HL-60/S4 (cell line): ENCODE data around the gene LDHD.
"Not testable (repeated sequence)": the region's sequence is repeated elsewhere in the genome, so short reads cannot be mapped to it uniquely, and the experiment has no call there.

ENCODE experiments used
- in situ Hi-C: fragments of 300-500 bp; cut with MboI; formaldehyde crosslinking; loops from 2 replicates; pipeline ENCODE4 v1.14.3; 2022; ENCODE audit warnings: low sequenced_read_pairs

LDHD gene

DNA sequence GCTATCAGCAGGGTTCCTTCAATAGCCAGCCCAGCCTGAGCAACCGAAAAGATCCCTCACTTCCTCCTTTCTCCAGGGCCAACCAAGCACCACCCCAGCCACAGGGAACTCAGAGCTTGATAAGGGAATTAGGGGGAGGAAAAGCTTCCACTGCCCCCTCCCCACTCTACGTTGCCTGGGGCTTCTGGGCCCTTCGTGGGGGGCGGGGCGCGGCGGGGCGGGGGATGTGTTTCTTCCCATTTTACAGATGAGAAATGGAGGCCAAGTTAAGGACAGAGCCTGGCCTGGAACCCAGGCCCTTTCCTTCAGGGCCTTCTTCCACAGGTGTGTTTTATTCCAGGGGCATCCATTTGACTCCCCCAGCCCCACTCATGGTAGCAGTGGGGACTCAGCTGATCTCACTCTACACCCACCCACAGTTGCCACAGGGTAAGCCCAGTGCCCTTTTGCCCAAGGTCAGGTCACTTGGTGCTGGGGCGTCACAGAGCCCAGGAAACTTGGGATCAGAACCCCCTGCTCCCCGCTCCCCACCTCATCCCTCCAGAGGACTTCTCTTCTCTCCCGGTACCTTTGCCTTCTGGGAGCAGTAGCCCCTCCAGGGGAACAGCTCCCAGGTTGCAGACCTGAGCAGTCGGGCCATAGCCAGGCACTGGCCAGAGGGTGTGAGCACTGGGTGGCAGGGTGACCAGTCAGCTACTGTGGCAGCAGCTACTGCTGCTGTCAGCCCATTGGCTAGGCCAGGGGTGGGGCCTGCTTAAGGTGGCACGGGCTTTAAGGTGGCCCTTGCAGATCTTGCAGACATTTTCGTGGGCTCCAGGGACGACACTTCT is at the start of gene LDHD:
Gene LDHD, minus strand, starts transcription at position 700 of the 830 bp plus-strand sequence. Its CDS starts 60 bp downstream, at position 640.
- in situ Hi-C loops: loop anchor here (5.0 kb wide), 1 partner anchor 124 kb away; no protein-coding TSS in a partner anchor

DNA sequence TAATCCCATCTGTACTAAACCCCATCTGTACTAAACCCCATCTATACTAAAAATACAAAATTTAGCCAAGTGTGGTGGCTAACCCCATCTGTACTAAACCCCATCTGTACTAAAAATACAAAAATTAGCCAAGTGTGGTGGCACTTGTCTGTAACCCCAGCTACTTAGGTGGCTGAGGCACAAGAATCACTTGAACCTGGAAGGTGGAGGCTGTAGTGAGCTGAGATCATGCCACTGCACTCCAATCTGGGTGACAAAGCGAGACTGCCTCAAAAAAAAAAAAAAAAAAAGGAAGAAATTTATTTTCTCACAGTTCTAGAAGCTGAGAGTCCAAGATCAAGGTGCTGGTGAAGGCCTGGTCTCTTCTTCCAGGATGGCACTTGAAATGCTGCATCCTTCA is 43.8 kb upstream of the LDHD start:
- in situ Hi-C loops: no loop called here

DNA sequence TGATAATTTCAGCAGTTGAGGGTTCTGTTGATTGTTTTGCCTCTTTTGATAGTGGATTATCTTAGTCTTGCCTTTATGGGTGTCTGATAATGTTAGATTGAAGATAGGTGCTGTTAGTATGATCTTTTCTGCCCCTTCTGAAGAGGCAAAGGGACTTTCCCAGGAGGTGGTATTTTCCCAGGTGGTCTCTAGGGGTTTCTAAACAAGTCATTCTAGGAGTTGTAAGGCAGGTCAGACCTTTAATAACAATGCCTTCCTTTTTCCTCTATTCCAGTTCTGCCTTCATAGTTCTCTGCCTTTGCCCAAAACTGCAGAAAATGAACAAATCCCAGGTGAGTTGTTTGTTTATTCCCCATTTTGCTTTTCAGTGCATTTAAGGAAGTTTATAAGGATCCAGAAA is 36.1 kb upstream of the LDHD start:
- in situ Hi-C loops: no loop called here

DNA sequence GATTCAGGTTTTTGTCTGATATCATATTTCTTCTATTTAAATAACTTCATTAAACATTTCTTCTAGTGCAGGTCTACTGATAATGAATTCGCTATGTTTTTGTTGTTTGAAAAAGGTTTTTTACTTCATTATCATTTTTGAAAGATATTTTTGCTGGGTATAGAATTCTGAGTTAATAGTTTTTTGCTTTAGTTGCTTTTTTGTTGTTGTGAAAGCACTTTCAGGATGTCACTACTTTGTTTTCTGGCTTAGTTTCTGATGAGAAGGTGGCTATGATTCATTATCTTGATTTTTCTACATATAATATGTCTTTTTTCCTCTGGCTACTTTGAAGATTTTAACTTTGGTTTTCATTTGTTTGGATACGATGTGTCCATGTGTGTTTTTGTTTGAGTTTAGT is 35.2 kb upstream of the LDHD start:
- in situ Hi-C loops: no loop called here

DNA sequence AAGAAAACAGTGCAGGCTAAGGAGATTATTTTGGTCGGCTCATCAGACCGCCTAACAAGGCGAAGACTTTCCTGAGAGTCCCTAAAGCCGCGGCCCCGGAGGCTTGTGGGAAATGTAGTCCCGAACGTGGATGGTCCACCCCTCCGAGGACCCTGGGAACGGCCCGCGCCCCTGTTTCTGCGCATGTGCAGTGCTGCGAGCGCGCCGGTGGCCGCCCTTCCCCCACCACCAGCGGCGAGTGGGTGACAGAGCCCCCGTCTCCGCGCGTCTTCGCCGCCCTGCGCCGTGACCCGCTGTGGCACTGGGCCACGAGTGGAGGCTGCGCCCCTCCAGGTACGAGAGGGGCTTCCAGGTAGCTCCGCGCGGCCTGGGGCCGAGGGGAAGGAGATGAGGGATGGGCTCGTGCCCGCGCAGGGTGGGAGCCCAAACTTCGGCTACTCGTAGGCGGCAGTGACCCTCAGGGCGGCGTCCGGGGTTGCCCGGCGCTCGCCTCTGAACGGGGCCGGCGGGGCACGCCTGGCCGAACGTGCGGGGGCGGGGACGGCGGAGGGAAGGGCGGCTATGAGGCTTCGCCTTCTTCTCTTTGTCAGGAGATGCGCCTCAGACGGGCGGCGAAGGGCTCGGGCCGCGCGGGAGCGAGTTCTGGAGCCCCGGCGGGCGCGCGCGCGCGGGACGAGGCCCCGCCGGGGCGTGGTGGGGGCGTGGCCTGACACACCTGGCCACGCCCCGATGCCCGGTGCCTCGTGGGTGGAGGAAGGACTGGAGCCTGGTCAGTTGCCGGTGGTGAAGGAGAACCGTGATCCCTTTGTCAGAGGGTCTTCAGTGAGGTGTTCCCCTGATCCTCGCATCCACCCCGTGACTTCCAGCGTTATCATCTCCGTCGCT is 32.0 kb upstream of the LDHD start, which contains the start of gene ZFP1:
Gene ZFP1, plus strand, starts transcription at position 214 of the 885 bp plus-strand sequence. CDS start 4,428 bp downstream, outside the sequence.
- in situ Hi-C loops: no loop called here

DNA sequence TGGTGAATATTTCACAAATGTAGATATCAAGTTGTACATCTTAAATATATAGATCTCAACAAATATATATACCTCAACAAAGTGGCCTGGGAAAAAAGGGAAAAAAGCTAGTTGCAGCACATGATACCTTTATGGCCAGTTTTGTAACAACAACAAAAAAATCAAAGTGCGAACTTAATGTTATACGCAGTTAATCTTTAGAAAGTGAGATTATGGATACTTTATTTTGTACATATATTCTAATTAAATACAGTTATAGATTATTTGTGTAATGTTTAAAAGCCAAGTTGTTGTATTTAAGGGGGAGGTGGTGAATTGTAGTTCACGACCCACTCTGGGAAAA is 31.4 kb upstream of the LDHD start:
- in situ Hi-C loops: no loop called here

DNA sequence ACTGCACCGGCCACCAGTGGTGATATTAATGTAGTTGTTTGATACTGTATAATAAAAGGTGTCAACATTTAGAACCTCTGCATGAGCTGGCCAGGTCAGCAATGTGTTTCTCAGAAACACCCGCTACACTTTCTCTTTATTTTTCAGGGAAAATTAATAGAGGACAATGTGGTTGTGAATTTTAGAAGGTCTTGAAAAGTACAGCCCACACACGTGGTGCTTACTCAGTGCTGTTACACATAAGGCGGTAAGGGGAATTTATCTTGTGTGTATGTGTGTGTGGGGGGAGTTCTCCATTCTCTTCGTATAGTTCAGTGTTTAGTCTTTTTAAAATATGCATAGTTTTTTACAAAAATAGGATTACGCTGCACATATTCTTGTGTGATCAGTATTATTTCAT is 27.4 kb upstream of the LDHD start:
- in situ Hi-C loops: no loop called here

DNA sequence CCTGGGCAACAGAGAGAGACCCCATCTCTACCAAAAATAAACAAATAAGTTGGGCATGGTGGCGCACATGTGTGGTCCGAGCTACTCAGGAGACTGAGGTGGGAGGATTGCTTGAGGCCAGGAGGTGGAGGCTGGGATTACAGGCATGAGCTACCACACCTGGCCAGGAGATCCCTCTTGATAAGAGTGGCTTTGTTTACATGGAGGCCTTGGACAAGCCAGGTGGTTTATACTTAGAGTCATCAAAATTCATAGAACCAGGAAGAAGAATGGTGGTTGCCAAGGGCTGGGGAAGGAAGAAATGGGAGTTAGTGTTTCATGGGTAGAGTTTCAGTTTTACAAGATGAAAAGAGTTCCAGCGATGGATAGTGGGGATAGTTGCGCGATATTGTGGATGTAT is 22.9 kb upstream of the LDHD start:
- in situ Hi-C loops: no loop called here

DNA sequence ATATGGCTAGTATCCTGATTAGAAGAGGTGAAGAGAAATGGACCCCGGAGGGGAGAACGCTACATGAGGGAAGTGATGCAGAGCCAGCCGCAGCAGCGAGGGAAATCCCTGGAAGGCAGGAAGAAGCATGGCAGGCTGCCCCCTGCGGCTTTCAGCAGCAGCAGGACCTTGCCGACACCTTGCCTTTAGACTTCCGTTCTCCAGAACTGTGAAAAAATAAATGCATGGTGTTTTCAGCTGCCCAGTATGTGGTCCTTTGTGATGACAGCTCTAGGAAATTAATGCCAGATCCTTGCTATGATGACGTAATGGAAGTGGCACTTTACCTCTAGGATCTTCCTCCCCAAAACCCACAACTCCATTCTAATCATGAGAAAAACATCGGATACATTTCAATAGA is 22.1 kb upstream of the LDHD start:
- in situ Hi-C loops: no loop called here

DNA sequence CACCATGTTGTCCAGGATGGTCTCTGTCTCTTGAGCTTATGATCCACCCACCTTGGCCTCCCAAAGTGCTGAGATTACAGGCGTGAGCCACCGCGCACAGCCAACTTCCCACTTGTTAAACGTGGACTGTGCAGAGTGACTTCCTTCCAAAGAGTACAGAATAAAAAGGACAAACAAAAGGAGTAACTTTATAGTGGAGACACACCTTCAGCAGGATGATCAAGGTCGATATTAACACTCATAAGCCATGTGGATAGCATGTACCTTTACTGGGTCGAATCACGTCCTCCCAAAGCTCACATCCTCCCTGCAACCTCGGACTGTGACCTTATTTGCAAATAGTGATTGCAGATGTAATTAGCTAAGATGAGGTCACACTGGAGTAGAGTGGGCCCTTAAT is 21.7 kb upstream of the LDHD start:
- in situ Hi-C loops: no loop called here

DNA sequence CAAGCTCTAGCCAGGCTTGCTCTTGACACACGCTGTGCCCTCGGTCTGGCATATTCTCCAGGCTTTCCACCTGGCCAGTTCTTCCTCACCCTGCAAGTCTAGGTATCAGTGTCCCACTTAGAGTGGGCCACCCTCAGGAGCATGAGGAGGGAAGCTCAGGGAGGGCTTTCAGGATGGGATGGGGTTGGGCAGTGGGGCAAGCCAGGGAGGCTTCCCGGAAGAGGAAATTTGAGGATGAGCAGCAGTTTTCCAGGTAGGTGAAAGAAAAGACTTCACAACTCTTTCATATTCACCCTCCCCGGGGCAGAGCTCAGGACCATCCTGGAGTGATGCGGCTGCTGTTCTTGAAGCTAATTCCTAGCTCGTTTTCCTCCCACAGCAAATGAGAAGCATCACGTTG is 14.5 kb upstream of the LDHD start:
- in situ Hi-C loops: no loop called here

DNA sequence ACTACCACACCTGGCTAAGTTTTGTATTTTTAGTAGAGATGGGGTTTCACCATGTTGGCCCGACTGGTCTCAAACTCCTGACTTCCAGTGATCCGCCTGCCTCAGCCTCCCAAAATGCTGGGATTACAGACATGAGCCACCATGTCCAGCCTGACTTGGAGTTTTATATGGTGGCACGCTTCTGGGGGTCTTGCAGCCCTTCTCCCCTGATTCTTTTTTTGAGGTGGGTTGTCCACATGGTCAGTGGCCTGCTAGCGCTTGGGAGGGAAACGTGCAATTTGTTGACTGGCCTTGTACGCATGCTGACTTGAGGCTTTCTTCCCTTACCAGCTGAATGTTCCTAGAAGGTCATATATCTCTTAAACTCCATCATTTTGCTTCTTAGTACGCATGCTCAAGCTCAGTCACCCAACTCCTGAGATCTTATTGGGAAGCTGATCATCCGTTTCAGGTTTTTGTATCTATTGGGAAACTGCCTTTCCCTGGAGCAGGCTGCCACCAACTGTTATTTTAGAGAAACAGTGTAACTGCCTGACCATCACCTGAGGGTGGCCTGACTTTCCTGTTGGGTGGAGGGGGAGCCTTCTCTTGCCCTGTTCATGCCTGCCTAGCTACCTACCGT is 13.7 kb upstream of the LDHD start:
- in situ Hi-C loops: no loop called here

DNA sequence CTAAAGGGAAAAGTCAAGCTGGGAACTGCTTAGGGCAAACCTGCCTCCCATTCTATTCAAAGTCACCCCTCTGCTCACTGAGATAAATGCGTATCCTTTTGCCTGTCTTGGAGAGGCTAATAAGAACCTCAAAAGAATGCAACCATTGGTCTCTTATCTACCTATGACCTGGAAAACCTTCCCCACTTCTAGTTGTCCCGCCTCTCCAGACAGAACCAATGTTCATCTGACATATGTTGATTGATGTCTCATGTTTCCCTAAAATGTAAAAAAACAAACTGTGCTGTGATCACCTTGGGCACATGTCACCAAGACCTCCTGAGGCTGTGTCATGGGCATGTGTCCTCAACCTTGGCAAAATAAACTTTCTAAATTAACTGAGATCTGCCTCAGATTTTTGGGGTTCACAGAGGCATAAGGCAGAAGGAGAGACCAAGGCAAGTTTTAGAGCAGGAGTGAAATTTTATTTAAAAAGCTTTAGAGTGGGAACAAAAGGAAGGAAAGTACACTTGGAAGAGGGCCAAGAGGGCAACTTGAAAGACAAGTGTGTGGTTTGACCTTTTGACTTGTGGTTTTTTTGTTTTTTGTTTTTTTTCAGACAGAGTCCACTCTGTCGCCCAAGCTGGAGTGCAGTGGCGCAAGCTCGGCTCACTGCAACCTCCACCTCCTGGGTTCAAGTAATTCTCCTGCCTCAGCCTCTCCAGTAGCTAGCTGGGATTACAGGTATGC is 13.0 kb upstream of the LDHD start:
- in situ Hi-C loops: not testable (repeated sequence)

DNA sequence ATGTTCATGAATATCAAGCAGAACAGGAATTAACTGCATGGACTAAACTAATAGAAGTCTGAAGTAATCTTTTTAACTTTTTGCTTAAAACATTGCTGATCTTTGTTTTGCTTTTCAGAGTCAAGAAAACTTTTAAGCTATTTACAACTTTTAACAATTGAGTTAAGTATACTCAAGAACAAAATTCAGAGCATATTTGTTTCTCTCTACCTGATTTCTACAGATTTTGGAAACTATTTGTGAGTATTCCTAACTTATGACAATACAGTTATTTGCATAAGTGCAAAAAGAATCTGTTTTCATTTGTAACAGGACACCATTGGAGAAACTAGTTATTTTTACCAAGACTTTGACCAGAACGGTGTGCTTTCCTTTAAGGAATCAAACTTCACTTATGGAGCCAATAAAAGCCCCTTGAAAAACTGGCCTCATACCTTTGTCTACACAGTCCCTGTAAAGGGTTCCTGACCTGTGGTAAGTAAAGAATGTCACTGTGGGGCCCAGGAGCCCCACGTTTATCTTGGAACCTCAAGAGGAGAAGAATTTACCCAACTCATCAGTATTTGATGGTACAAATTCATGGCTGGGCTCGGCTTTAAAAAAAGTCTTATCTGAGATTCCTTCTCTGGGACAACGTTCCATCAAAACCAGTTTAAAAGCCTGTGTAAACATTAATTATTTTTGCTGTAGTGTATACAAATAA is 11.3 kb upstream of the LDHD start:
- in situ Hi-C loops: no loop called here

DNA sequence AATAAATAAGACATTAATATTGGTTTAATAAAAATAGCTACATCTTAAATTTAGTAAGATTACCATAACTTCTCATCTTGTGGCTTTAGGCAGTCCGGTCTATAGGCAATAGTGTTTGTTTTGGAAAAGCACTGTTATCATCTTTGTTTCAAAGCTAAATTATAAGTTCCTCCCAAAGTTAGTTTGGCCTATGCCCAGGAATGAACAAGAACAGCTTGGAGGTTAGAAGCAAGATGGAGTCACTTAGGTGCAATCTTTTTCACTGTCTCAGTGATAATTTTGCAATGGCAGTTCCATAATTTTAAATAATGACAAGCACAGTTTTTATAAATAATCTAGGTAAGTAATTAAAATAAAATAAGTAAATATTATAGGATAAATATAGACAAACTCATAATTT is 6.0 kb upstream of the LDHD start:
- in situ Hi-C loops: no loop called here

DNA sequence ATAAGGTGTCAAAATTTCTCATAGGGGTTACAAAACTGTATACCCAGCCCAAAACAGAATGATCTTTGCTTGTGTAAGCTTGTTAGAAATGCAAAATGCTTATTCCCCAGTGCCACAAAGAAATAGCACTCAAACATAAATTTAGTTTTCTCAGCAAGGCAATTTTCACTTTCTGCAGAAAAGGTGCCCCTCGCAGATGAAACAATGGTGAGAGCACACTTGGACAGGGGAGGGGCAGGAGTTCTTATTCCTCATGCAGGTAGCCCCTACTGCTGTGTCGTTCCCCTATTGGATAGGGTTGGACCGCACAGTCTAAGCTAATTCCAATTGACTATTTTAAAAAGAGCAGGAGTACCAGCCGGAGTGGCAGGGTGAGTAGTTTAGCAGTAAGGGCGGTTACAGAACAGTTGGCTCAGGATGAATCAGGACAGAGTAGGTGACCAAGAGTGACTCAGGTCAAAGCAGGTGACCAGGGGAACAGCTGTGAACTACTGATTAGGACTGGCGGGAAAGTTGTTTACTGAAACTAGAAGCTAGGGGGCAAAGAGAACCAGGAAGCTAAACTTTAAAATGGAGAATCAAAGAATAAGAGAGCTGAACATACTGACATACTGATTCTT is 5.5 kb upstream of the LDHD start:
- in situ Hi-C loops: no loop called here

DNA sequence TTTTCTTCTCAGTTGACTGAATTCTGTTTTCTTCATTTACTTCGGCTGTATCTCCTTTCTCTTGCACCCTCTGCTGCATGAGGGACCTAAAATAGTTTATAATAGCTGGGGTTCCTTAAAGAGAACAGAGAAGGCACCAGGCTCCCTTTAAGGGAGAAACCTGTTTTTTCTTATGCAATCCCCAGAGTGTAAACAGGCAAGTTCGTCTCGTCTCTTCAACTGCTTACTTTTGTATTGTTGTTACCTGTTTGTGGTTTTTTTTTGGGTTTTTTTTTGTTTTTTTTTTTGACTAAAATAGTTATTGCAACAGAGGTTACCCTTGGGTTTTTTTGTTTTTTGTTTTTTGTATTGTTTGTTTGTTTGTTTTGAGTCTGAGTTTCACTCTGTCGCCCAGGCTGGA is 3.7 kb upstream of the LDHD start:
- in situ Hi-C loops: no loop called here

DNA sequence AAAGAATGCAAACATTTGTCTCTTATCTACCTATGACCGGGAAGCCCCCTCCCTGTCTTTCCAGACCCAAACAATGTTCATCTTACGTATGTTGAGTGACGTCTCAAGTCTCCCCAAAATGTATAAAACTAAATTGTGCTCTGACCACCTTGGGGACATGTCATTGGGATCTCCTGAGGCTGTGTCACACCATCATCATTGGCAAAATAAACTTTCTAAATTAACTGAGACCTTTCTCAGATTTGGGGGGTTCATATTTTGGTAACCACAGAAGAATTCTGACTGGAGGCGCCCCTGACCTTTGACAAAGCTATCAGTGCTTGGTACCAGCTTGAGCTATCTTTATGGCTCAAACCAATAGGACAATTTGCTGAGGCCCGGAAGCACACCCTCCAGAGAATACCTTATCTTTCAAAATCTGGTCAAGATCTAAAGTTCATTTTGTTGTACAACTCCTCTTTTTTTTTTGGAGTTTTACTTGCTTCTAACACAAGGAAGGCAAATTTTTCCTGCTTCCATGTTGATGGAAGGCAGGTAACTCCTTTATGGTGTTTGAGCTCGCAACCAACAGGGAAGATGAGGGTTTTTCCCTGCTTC is 2.5 kb upstream of the LDHD start:
- in situ Hi-C loops: loop anchor here (5.0 kb wide), 1 partner anchor 127 kb away; no protein-coding TSS in a partner anchor

DNA sequence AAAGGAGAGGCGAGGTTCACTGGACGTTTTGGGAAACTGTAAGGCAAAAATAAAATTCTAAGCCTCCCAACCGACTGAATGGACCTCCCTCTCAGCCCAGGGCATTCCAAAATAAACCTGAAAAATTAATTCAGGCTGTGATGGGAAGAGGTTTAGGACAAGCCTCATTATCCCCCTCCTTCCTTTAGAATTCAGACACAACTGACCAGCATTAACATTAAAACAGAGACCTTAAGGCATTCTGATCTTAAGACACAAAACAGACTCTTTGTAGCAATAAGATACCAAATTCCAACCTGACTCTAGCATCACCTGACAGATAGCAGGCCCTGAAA is 298 bp upstream of the LDHD start:
- in situ Hi-C loops: loop anchor here (5.0 kb wide), 1 partner anchor 125 kb away; no protein-coding TSS in a partner anchor
